Loucy (cell line): ENCODE measurements around the gene KRT24.

Experiments
- EZH2phosphoT487 ChIP-seq: fragments of 200-600 bp; IDR thresholded peaks from 2 replicates; pipeline ENCODE4 v1.6.1; 2018; ENCODE audit warnings: antibody characterized with exemption, mild to moderate bottlenecking, moderate library complexity, borderline replicate concordance
- TF ChIP-seq, protein P1 (sequence below): fragments of 200-600 bp; sonication (generic); conservative IDR thresholded peaks from 2 replicates; pipeline ENCODE4 v1.5.1; 2014; ENCODE audit warnings: mild to moderate bottlenecking, antibody characterized with exemption, low read length

DNA sequence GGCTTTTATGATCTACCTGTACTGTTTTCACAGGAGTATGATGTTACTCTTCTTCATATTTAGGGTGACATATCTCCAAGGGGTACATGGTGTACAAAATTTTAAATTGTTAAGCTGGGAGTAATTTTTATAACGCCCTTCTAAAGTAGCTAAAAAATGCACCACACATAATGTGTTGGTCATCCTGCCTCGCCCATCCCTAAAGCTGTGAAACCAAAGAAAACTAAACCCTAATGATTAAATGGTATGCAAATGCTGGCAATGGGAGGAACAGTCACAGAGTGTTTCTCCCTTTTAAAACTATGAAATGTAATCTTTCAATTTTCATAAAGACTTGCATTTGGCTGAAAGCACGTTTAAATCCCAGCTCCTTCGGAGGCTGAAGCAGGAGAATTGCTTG, 2.0 kb upstream of the KRT24 start:
- TF ChIP-seq, protein P1, sequence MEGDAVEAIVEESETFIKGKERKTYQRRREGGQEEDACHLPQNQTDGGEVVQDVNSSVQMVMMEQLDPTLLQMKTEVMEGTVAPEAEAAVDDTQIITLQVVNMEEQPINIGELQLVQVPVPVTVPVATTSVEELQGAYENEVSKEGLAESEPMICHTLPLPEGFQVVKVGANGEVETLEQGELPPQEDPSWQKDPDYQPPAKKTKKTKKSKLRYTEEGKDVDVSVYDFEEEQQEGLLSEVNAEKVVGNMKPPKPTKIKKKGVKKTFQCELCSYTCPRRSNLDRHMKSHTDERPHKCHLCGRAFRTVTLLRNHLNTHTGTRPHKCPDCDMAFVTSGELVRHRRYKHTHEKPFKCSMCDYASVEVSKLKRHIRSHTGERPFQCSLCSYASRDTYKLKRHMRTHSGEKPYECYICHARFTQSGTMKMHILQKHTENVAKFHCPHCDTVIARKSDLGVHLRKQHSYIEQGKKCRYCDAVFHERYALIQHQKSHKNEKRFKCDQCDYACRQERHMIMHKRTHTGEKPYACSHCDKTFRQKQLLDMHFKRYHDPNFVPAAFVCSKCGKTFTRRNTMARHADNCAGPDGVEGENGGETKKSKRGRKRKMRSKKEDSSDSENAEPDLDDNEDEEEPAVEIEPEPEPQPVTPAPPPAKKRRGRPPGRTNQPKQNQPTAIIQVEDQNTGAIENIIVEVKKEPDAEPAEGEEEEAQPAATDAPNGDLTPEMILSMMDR = no peak
- no peak for TF ChIP-seq EZH2phosphoT487
